MM.1S (cell line): Measurements from ENCODE around the gene P3H2.

Experiments used
- DNase-seq: peaks from one replicate; pipeline ENCODE4 v3.0.0-alpha.2; 2015
- H2AFZ ChIP-seq: fragments of 300-600 bp; sonication (generic); 2 replicates; pipeline ENCODE4 v1.6.0; 2016; ENCODE audit warnings: antibody characterized with exemption, low read length
- H3F3A ChIP-seq: fragments of 300-600 bp; sonication (generic); 2 replicates; pipeline ENCODE4 v1.6.1; 2016; ENCODE audit warnings: mild to moderate bottlenecking, antibody characterized with exemption, low read length, moderate library complexity, mixed read lengths; ENCODE audit not compliant: insufficient read depth
- H3K27ac ChIP-seq: fragments of 300-600 bp; sonication (generic); 2 replicates; pipeline ENCODE4 v1.5.1; 2016; ENCODE audit warnings: mild to moderate bottlenecking, low read length
- H3K27me3 ChIP-seq: fragments of 300-600 bp; sonication (generic); replicated peaks from 2 replicates; pipeline ENCODE4 v1.6.0; 2016; ENCODE audit warnings: low read length; ENCODE audit not compliant: insufficient read depth
- H3K36me3 ChIP-seq: fragments of 300-600 bp; sonication (generic); replicated peaks from 2 replicates; pipeline ENCODE4 v1.6.1; 2016; ENCODE audit warnings: mild to moderate bottlenecking, low read length, mixed read lengths; ENCODE audit not compliant: insufficient read depth
- H3K4me1 ChIP-seq: fragments of 300-600 bp; sonication (generic); 2 replicates; pipeline ENCODE4 v1.6.1; 2016; ENCODE audit warnings: low read length, mixed read lengths
- H3K4me2 ChIP-seq: fragments of 300-600 bp; sonication (generic); 2 replicates; pipeline ENCODE4 v1.6.0; 2016; ENCODE audit warnings: low read depth, low read length
- H3K4me3 ChIP-seq: fragments of 300-600 bp; sonication (generic); 2 replicates; pipeline ENCODE4 v1.5.1; 2016; ENCODE audit warnings: low read length, mixed read lengths
- H3K79me2 ChIP-seq: fragments of 300-600 bp; sonication (generic); 2 replicates; pipeline ENCODE4 v1.6.1; 2016; ENCODE audit warnings: mixed run types, low read length, mixed read lengths
- H3K9ac ChIP-seq: fragments of 300-600 bp; sonication (generic); 2 replicates; pipeline ENCODE4 v1.6.1; 2016; ENCODE audit warnings: low read length, mixed read lengths
- H3K9me2 ChIP-seq: fragments of 300-600 bp; sonication (generic); replicated peaks from 2 replicates; pipeline ENCODE4 v1.6.1; 2016; ENCODE audit warnings: mild to moderate bottlenecking, low read length, mixed read lengths; ENCODE audit not compliant: insufficient read depth
- H3K9me3 ChIP-seq: fragments of 300-600 bp; sonication (generic); replicated peaks from 2 replicates; pipeline ENCODE4 v1.6.1; 2016; ENCODE audit warnings: mild to moderate bottlenecking, low read length, mixed read lengths; ENCODE audit not compliant: insufficient read depth
- H4K20me1 ChIP-seq: fragments of 300-600 bp; sonication (generic); 2 replicates; pipeline ENCODE4 v1.6.1; 2016; ENCODE audit warnings: mild to moderate bottlenecking, low read length, moderate library complexity, mixed read lengths; ENCODE audit not compliant: insufficient read depth
- CTCF ChIP-seq: fragments of 300-600 bp; sonication (generic); IDR thresholded peaks from 2 replicates; pipeline ENCODE4 v1.5.1; 2016; ENCODE audit warnings: antibody characterized with exemption, low read length, mixed read lengths
- EZH2 ChIP-seq: fragments of 300-600 bp; sonication (generic); optimal IDR thresholded peaks from 2 replicates; pipeline ENCODE3; 2017; ENCODE audit warnings: low read depth, mild to moderate bottlenecking, antibody characterized with exemption, low read length, mixed read lengths
- EZH2phosphoT487 ChIP-seq: fragments of 300-600 bp; sonication (generic); IDR thresholded peaks from 2 replicates; pipeline ENCODE4 v1.6.1; 2018; ENCODE audit warnings: antibody characterized with exemption, low read length

Gene P3H2

GRCh38 chr3:190092250-190092649, 28.4 kb downstream of the P3H2 start:
- no peaks in the 10 kb centered on the region for H3K79me2 ChIP-seq
- H4K20me1 ChIP-seq = no peaks in the 10 kb centered on the region
- H3F3A ChIP-seq = no peaks in the 10 kb centered on the region
- no peak overlapping the region for H3K9ac ChIP-seq
- no peak overlapping the region for H2AFZ ChIP-seq
- TF ChIP-seq CTCF (no peak), EZH2phosphoT487 (no peak), EZH2 (no peak)
- H3K9me3 ChIP-seq = no peaks in the 10 kb centered on the region
- no peaks in the 10 kb centered on the region for H3K27me3 ChIP-seq
- no peaks in the 10 kb centered on the region for H3K4me1 ChIP-seq
- DNase-seq = no peak
- H3K9me2 ChIP-seq = no peaks in the 10 kb centered on the region
- no peaks in the 10 kb centered on the region for H3K36me3 ChIP-seq
- H3K4me2 ChIP-seq = no peak overlapping the region
- no peak overlapping the region for H3K27ac ChIP-seq
- no peak overlapping the region for H3K4me3 ChIP-seq

GRCh38 chr3:190089711-190090110, 31.0 kb downstream of the P3H2 start:
- Histone ChIP-seq H3F3A (no peaks in the 10 kb centered on the region), H3K27me3 (no peaks in the 10 kb centered on the region), H3K79me2 (no peaks in the 10 kb centered on the region), H4K20me1 (no peaks in the 10 kb centered on the region), H3K27ac (no peak overlapping the region), H2AFZ (no peak overlapping the region), H3K9me3 (no peaks in the 10 kb centered on the region), H3K9me2 (no peaks in the 10 kb centered on the region), H3K4me1 (no peaks in the 10 kb centered on the region), H3K4me2 (no peak overlapping the region), H3K4me3 (no peak overlapping the region), H3K36me3 (no peaks in the 10 kb centered on the region), H3K9ac (no peak overlapping the region)
- DNase-seq = no peak
- TF ChIP-seq EZH2phosphoT487 = no peak
- TF ChIP-seq EZH2 = no peak
- no peak for TF ChIP-seq CTCF

- no peak overlapping the region for H3K27ac ChIP-seq
- H3K9me3 ChIP-seq = no peaks in the 10 kb centered on the region
- H3K27me3 ChIP-seq = no peaks in the 10 kb centered on the region
- no peaks in the 10 kb centered on the region for H3K79me2 ChIP-seq
- H3K4me3 ChIP-seq = no peak overlapping the region
- no peak overlapping the region for H3K4me2 ChIP-seq
- H3K9ac ChIP-seq = no peak overlapping the region
- no peak for DNase-seq
- H3K4me1 ChIP-seq = no peaks in the 10 kb centered on the region
- no peaks in the 10 kb centered on the region for H3K9me2 ChIP-seq
- no peak overlapping the region for H2AFZ ChIP-seq
- H3F3A ChIP-seq = no peaks in the 10 kb centered on the region
- H4K20me1 ChIP-seq = no peaks in the 10 kb centered on the region
- H3K36me3 ChIP-seq = no peaks in the 10 kb centered on the region
- TF ChIP-seq CTCF (no peak), EZH2phosphoT487 (no peak), EZH2 (no peak)
These were observed 31.8 kb downstream of the P3H2 start for GRCh38 chr3:190088890-190089289.
